WTC11 (cell line): ENCODE measurements around the gene ZNF362.

ENCODE experiments used
- CBFB ChIP-seq: sonication (generic); formaldehyde crosslinking; IDR thresholded peaks from 2 replicates; pipeline ENCODE4 v1.8.1; 2022; ENCODE audit warnings: mild to moderate bottlenecking, low read depth, missing genetic modification reagents
- SP1 ChIP-seq: sonication (generic); formaldehyde crosslinking; conservative IDR thresholded peaks from 2 replicates; pipeline ENCODE4 v1.8.1; 2022; ENCODE audit warnings: missing genetic modification reagents
- TF ChIP-seq, protein P1 (sequence below): fragments of 200-600 bp; IDR thresholded peaks from 2 replicates; pipeline ENCODE4 v1.8.0; 2022; ENCODE audit warnings: antibody characterized with exemption
- TF ChIP-seq, protein P2 (sequence below): sonication (generic); formaldehyde crosslinking; IDR thresholded peaks from 2 replicates; pipeline ENCODE4 v1.8.1; 2023; ENCODE audit warnings: mild to moderate bottlenecking, missing genetic modification reagents
- TF ChIP-seq, protein P3 (sequence below): sonication (generic); formaldehyde crosslinking; conservative IDR thresholded peaks from 2 replicates; pipeline ENCODE4 v1.8.1; 2023; ENCODE audit warnings: mild to moderate bottlenecking, low read depth, missing genetic modification reagents, moderate library complexity

DNA sequence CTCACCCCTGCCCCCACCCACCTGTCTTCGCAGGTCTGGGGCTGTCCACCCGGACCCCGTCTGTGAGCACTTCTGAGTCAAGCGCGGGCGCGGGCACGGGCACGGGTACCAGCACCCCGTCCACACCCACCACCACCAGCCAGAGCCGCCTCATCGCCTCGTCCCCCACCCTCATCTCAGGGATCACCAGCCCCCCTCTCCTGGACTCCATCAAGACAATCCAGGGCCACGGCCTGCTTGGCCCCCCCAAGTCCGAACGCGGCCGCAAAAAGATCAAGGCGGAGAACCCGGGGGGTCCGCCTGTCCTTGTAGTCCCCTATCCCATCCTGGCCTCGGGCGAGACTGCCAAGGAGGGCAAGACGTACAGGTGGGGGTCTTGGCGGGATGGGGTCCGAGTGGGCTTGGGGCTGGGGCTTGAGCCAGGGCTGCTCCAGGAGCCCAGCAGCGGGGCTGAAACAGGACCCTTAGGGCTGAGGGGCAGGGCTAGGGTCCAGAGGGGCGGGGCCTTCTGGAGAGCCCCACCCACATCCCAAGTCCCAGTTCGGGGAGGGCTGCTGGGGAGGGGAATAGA lies 23.9 kb downstream of the ZNF362 start:
- TF ChIP-seq, protein P1, sequence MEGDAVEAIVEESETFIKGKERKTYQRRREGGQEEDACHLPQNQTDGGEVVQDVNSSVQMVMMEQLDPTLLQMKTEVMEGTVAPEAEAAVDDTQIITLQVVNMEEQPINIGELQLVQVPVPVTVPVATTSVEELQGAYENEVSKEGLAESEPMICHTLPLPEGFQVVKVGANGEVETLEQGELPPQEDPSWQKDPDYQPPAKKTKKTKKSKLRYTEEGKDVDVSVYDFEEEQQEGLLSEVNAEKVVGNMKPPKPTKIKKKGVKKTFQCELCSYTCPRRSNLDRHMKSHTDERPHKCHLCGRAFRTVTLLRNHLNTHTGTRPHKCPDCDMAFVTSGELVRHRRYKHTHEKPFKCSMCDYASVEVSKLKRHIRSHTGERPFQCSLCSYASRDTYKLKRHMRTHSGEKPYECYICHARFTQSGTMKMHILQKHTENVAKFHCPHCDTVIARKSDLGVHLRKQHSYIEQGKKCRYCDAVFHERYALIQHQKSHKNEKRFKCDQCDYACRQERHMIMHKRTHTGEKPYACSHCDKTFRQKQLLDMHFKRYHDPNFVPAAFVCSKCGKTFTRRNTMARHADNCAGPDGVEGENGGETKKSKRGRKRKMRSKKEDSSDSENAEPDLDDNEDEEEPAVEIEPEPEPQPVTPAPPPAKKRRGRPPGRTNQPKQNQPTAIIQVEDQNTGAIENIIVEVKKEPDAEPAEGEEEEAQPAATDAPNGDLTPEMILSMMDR = no peak
- TF ChIP-seq CBFB = no peak
- TF ChIP-seq, protein P2, sequence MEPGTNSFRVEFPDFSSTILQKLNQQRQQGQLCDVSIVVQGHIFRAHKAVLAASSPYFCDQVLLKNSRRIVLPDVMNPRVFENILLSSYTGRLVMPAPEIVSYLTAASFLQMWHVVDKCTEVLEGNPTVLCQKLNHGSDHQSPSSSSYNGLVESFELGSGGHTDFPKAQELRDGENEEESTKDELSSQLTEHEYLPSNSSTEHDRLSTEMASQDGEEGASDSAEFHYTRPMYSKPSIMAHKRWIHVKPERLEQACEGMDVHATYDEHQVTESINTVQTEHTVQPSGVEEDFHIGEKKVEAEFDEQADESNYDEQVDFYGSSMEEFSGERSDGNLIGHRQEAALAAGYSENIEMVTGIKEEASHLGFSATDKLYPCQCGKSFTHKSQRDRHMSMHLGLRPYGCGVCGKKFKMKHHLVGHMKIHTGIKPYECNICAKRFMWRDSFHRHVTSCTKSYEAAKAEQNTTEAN (CRISPR knock-in tag) = no peak
- no peak for TF ChIP-seq SP1 (CRISPR knock-in tag)
- TF ChIP-seq, protein P3, sequence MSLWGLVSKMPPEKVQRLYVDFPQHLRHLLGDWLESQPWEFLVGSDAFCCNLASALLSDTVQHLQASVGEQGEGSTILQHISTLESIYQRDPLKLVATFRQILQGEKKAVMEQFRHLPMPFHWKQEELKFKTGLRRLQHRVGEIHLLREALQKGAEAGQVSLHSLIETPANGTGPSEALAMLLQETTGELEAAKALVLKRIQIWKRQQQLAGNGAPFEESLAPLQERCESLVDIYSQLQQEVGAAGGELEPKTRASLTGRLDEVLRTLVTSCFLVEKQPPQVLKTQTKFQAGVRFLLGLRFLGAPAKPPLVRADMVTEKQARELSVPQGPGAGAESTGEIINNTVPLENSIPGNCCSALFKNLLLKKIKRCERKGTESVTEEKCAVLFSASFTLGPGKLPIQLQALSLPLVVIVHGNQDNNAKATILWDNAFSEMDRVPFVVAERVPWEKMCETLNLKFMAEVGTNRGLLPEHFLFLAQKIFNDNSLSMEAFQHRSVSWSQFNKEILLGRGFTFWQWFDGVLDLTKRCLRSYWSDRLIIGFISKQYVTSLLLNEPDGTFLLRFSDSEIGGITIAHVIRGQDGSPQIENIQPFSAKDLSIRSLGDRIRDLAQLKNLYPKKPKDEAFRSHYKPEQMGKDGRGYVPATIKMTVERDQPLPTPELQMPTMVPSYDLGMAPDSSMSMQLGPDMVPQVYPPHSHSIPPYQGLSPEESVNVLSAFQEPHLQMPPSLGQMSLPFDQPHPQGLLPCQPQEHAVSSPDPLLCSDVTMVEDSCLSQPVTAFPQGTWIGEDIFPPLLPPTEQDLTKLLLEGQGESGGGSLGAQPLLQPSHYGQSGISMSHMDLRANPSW (CRISPR knock-in tag) = no peak
